ENCODE measurements around the gene MLKL.

The MLKL gene

GRCh38 chr16:74700438-74701225 lies at the start of gene MLKL:
MLKL (minus strand) TSS chr16:74700862; CDS start chr16:74695757, 5,105 bp downstream.
- peak; percentile 74 for DNase-seq (ENCODE audit: low read depth)

GRCh38 chr16:74749291-74750055 lies 48.8 kb upstream of the MLKL start:
- DNase-seq (ENCODE audit: low read depth) = peak; percentile 25

- no peak for DNase-seq (ENCODE audit: low read depth)
Observed at GRCh38 chr16:74748616-74749026, 48.0 kb upstream of the MLKL start.

- no peak for DNase-seq (ENCODE audit: low read depth)
Observed at GRCh38 chr16:74747716-74748615, 47.3 kb upstream of the MLKL start.

DNA sequence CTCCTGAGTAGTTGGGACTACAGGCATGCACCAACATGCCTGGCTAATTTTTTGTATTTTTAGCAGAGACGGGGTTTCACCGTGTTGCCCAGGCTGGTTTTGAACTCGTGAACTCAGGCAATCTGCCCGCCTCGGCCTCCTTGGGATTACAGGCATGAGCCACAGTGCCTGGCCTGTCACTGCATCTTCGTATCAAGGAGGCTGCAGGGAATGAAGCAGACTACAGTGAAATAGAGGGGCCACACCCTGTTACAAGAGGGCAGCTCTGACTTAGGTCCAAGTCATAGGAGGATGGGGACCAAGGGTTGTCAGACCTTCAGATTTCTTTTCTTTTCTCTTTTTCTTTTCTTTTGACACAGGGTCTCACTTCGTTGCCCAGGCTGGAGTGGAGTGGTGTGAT lies 45.3 kb upstream of the MLKL start:
- no peak for DNase-seq (ENCODE audit: low read depth)

- DNase-seq (ENCODE audit: low read depth) = no peak
Observed at GRCh38 chr16:74745109-74745615, 44.5 kb upstream of the MLKL start.

- DNase-seq (ENCODE audit: low read depth) = no peak
Observed at GRCh38 chr16:74744566-74744965, 43.9 kb upstream of the MLKL start.

- peak; percentile 71 for DNase-seq (ENCODE audit: low read depth)
Observed at GRCh38 chr16:74743668-74744299, 43.1 kb upstream of the MLKL start.

GRCh38 chr16:74743045-74743667 lies 42.5 kb upstream of the MLKL start:
- peak; percentile 20 for DNase-seq (ENCODE audit: low read depth)

- peak; percentile 29 for DNase-seq (ENCODE audit: low read depth)
Observed at GRCh38 chr16:74742051-74742481, 41.4 kb upstream of the MLKL start.

DNA sequence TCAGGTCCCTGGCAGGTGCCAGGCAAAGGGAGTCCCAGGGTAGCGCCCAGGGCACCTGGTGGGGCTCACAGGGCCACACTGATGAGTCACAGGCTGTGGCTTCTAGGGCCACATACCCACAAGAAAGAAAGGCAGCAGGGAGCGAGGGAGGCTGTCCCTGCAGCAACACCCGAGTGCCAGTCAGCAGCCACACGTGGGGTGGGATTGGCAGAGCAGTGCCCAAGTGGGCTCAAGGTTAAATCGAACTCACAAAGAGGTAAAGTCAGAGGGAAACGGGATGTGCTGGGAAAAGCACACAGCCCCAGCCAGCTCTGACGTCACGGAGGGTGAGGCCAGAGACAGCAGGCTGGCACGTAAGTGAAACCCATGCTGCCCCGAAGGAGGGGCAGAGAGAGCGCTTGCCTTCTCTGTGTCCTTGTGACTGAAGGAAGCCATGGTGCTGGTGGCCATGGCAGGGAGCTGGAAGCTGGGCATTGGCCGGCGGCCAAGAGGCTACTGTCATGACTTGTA lies 40.2 kb upstream of the MLKL start:
- peak; percentile 36 for DNase-seq (ENCODE audit: low read depth)

DNA sequence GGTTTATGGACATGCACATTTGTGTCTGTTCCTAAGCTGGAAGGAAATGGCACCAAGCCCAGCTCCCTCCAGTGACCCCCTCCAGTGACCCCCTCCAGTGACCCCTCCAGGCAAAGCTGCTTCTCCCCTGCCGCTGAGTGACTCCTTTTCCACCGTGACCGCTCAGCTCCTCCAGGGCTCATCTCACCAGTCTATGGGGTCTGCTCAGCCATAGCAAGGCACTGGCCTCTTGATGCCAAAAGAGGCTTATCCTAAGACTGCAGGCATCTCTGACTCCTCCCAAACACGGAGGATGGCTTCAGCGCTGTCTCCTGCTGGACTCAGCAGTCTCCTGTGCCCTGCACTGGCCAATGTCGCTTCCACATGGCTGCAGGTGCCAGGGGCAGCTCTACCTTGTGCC lies 38.6 kb upstream of the MLKL start:
- no peak for DNase-seq (ENCODE audit: low read depth)

- DNase-seq (ENCODE audit: low read depth) = no peak
Observed at GRCh38 chr16:74738816-74739215, 38.2 kb upstream of the MLKL start.

- peak; percentile 23 for DNase-seq (ENCODE audit: low read depth)
Observed at GRCh38 chr16:74738113-74738541, 37.5 kb upstream of the MLKL start.

GRCh38 chr16:74737521-74737920 lies 36.9 kb upstream of the MLKL start:
- DNase-seq (ENCODE audit: low read depth) = no peak

- no peak for DNase-seq (ENCODE audit: low read depth)
Observed at GRCh38 chr16:74736531-74737157, 36.0 kb upstream of the MLKL start.

DNA sequence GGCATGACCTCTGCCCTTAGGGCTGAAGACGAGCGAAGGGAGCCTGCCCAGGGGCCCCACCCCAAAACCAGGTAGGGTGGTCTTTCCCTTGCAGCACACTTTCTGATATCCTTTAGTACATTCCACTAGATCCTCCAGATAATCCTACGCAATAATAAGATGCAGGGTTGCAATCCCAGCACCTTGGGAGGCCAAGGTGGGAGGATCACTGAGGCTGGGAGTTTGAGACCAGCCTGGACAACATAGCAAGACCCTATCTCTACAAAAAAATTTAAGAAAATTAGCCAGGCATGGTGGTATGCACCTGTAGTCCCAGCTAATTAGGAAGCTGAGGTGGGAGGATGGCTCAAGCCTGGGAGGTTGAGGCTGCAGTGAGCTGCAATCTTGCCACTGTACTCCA lies 34.9 kb upstream of the MLKL start:
- no peak for DNase-seq (ENCODE audit: low read depth)

DNA sequence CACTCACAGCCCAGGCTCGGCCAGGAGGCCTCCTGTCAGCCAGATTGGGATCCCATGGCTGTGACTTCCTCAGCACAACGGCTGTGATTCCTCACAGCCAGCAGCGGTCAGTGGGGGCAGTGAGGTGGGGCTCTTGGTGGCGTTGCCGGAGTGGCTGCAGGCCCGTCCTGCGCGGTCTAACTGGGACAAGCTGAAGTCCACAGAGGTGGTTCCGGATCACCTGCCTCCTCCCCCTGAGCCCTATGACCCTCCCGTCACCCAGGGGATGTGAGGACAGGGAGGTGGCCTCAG lies 34.4 kb upstream of the MLKL start:
- DNase-seq (ENCODE audit: low read depth) = no peak

DNA sequence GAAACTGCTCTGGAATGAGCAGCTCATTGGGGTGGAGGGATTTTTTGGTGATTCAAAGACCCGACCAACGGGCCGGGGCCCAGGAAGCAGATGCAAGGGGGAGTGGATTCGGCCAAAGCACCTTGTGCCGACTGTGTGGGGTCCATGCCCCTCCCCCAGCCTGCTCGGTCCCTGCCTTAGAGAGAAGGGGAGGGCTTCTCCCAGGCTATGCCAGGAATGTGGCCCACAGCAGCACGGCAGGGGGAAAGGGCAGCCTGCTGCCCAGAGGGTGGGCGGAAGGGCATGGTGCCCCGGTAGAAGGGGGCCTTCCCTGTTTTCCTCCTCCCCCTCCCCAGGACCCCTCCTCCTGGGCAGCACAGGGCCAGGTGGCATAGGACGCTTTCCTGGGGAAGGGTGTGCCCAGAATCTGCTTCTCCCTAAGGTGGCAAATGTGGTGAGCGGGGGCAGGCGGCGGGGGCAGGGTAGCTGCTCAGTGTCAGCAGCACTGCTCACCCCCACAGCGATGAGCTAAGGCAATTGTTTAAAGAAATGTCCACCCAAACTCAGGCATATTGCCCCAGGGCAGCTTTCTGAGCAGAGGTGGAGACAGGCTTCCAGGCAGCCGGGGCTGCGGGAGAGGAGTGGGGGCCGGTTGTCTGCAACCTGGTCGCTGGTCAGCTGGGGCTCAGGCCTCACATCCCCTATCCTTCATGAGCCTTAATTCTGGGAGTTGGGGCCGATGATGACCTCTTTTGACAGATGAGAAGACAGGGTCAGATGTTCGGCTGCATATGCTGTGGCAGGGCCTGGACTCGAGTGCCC lies 33.9 kb upstream of the MLKL start:
- DNase-seq (ENCODE audit: low read depth) = peak; percentile 19
